Measurements from ENCODE around the gene ST7.
"Not testable (repeated sequence)": the region's sequence is repeated elsewhere in the genome, so short reads cannot be mapped to it uniquely, and the experiment has no call there.

The ST7 gene, protein sequence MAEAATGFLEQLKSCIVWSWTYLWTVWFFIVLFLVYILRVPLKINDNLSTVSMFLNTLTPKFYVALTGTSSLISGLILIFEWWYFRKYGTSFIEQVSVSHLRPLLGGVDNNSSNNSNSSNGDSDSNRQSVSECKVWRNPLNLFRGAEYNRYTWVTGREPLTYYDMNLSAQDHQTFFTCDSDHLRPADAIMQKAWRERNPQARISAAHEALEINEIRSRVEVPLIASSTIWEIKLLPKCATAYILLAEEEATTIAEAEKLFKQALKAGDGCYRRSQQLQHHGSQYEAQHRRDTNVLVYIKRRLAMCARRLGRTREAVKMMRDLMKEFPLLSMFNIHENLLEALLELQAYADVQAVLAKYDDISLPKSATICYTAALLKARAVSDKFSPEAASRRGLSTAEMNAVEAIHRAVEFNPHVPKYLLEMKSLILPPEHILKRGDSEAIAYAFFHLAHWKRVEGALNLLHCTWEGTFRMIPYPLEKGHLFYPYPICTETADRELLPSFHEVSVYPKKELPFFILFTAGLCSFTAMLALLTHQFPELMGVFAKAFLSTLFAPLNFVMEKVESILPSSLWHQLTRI

DNA sequence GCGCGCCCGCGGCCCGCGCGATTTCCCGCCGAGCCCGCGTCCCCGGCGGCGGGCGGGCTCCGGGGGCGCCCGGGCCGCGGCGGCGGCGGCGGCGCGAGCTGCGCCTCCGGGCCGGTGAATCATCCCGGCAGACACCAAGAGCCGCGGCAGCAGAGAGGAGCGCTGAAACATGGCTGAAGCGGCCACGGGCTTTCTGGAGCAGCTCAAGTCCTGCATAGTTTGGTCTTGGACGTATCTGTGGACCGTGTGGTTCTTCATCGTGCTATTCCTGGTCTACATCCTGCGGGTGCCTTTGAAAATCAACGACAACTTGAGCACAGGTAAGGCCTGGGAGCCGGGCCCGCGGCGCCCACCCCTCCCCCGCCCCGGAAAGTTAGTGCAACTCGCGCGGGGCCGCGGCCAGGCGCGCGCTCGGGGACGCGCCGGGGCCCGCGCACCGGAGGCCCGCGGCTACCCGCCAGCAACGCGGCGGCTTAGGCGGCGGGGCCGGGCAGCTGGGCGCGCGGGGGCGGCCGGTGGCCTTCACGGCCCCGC is at the start of gene ST7:
ST7 (plus strand) TSS at position 130 of the 534 bp plus-strand sequence; CDS start at position 170, 40 bp downstream.
- DNase-seq (ENCODE audit: low read depth) = peak; percentile 44

DNA sequence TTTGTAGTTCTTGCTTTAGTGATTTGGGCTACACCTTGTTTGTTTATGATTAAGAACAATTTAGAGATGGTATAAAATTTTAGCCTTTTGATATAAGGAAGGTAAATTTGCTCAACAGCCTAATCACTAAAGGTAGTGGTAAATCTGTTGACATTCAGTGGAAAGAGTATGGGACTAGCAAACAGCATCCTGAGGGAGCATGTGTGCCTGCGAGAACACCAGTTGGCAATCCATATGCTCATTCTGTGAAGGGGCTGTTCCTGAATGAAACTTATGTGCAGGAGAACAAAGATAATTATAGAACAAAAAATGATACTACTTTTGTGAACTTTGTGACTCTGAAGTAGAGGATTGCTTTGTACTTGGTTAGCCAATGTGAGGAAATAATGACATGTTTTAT is 46.9 kb upstream of the ST7 start:
- DNase-seq (ENCODE audit: low read depth) = no peak

DNA sequence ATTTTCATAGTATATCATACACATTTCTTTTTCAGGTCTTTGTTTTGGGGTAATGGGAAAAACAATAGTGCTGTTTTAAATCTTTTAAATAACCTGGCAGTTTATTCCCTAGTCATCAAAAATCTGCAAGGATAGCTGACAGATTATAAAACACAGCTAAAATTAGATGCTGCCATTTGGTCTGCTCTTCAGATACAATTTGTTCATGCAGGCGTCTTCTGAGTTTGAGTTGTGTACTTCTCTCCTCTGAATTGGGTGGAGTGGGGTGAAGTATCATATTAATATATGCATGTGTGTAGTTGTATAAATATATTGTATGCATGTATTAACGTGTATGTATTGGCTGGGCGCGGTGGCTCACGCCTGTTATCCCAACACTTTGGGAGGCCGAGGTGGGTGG is 42.9 kb upstream of the ST7 start:
- DNase-seq (ENCODE audit: low read depth) = no peak

DNA sequence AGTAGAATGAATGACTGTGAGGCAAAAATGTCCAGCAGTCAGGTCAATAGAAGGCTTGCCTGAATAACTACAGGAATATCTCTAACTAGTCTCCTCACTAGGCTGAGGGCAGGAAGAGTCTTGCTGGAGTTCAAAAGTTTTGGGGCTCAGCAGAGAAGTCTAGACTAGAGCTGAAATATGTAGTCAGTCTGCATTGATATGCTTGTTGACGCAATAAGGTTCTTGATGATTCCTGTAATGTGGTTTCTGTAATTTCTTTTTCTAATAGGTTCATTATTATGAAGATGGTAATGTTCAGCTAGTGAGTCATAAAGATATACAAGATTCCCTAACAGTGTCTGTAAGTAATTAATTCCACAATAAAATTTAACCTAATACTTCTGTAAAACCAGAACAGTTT is 41.5 kb upstream of the ST7 start:
- no peak for DNase-seq (ENCODE audit: low read depth)

DNA sequence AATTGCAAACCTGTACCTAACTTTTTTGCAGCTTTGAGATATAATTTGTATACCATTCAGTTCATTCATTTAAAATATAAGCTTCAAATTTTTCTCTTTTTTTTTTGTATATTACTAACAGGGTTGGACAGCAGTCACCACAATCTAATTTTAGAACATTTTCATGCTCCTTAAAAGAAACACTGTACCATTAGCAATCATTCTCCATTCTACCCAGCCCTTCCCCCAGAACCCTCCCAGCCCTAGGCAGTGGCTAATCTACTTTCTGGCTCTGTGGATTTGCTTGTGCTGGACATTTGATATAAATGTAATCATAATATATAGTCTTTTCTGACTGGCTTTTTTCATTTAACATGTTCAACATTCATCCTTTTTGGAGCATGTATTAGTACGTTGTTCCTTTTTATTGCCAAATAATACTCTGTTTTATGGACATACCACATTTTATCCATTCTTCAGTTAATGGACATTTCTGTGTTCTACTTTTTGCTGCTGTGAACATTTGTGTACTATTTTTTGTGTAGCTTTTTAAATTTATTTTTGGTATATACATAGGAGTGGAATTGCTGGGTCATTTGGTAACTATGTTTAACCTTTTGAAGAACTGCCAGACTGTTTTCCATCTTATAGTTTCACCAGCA is 40.9 kb upstream of the ST7 start:
- no peak for DNase-seq (ENCODE audit: low read depth)

DNA sequence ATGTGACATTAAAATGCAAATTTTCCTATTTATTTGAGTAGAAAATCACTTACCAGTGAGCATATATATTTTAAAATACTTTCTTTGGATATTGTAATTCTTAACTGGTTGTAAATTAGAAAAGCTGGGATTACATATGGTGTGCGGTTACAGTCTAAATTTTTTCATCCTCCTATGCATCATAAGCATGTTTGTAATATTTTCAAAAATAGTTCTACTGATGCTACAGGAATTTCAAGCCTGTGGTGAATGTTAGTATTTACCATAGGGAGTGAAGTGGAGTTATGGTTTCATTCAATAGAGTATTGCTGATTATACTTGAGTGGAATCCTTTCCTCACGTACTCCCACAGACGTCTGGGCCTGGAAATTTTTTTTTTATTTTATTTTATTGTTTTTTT is 34.6 kb upstream of the ST7 start:
- DNase-seq (ENCODE audit: low read depth) = no peak

DNA sequence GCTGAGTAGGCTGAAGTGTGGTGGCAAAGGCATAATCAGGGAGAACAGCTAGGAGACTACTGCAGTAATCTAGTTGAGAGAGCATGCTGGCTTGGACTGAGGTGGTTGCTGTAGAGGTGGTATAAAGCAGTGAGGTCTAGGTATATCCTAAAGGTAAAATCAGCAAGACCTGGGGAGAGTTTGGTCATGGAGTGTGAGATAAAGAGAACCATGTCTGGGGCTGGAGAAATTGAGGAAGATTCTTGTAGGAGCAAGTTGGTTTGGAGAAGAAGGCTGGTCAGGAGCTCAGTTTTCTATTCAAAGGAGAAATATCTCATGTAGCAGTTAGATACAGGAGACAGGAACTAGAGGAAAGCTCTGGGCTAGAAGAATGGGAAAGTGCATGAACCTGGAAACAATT is 32.9 kb upstream of the ST7 start:
- DNase-seq (ENCODE audit: low read depth) = no peak

DNA sequence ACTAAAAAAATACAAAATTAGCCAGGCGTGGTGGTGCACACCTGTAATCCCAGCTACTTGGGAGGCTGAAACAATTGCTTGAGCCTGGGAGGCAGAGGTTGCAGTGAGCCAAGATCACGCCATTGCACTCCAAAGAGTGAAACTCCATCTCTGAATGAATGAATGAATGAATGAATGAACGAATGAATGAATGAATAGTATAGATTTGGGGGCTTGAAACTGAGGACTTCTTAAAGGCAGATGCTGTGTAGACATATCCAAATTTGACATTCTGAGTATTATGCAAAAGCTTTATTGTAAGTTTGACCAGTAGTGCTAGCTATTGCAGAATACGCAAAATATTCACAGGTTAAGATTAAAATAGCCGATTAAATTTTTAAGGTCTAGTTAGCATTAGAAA is 30.8 kb upstream of the ST7 start:
- no peak for DNase-seq (ENCODE audit: low read depth)

DNA sequence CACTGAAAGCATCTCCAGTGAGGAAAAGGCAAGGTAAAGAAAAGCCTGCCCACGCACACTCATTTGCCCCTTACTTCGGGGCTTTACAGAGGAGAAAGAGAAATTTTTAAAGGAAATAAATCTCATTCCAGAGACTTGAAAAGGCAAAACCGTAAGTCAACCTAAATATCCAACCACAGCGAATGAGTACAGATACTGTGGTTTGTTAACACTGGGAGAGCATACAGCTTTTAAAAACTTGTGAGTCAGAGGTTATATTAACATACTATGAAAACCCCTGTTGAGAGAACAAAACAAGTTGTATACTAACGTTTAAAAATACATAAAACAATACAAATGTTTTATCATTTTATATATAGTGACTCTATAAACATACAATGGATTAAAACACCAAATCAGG is 28.6 kb upstream of the ST7 start:
- DNase-seq (ENCODE audit: low read depth) = no peak

DNA sequence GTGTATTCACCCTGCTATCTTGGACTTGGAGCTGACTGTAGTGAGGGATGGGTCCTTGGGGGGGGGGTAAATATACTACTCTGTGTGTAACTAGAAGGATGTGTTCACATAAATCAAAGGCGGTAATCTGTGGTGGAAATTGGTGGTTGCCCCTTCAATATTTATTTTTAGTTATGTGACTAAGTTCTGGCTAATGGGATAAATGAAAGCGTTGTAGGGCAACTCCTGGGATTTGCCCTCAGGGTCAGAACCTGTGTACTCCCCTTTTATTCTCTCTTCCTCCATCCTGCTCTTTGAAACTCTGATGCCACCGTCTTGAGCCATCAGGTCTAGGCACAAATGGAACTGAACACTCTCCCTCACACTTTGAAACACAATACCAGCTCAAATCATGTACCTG is 24.3 kb upstream of the ST7 start:
- no peak for DNase-seq (ENCODE audit: low read depth)

DNA sequence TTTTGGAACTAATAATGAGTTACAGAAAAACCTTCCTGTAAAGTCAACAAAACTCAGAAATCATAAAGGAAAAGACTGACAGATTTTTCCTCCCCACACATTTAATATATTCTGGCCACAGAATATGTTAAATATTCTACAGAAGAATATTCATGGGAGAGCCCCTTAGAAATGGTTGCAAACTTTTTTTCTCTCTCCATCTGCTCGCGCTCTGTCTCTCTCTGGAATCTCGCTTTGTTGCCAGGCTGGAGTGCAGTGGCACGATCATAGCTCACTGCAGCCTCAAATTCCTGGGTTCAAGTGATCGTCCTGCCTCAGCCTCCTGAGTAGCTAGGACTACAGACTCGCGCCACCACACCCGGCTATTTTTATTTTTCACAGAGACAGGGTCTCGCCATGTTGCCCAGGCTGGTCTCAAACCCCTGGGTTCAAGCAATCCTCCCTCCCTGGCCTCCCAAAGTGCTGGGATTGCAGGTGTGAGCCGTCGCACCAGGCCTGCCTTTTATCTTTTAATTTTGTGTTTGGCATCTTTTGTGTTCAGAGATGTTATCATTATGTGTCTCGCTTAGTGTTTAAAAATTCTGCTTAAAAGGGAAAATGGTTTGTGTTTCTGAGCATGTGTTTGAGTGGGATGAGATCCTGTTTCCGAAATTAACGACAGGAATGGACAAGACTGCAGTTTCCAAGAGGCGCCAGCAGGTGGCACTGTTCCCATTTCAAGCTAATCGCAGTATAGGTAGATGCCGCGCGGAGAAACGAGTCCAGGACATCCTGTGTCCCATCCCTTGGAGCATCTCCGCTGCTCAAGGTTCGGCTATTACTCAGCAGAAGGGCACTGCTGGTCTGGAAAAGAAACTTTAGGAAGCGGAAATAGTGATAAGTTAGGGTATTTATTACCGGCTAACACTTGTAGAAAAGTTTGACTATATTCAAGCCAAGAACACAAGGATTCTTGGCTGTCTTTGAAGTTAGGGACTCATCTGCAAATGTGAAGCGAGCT is 23.1 kb upstream of the ST7 start:
- peak; percentile 62 for DNase-seq (ENCODE audit: low read depth)

DNA sequence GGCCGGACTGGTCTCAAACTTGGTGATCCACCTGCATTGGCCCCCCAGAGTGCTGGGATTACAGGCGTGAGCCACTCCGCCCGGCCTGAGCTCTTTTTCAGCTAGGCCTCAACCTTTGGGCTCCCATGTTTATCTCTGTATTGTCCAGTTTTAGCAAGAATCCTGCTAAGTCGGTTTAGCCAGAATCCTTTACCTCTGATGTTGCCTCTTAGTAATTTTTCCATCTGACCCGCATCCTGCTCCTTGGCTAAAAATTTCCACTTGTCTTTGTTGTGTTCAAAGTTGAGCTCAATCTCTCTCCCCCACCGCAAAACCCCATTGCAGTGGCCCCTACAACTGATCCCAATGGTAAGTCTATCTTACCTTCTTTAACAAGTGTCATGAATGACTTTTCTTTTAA is 20.7 kb upstream of the ST7 start:
- no peak for DNase-seq (ENCODE audit: low read depth)

DNA sequence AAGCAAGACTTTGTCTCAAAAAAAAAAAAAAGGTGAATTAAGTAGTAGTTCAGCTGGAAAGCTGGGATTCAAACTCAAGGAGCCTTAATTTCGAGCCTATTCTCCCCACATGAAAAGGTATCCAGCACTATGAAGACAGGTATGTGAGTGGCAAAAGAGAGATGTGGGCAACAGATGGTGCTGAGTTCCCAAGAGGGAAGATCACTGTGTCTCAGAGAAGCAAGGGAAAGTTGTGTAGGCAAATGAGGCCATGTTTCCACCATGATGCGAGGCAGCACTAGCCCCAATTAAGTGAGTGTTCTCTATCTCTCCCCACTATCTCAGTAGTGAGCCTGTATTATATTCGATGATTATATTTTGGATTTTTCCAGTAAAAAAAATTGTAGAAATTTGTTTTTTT is 19.8 kb upstream of the ST7 start:
- no peak for DNase-seq (ENCODE audit: low read depth)

DNA sequence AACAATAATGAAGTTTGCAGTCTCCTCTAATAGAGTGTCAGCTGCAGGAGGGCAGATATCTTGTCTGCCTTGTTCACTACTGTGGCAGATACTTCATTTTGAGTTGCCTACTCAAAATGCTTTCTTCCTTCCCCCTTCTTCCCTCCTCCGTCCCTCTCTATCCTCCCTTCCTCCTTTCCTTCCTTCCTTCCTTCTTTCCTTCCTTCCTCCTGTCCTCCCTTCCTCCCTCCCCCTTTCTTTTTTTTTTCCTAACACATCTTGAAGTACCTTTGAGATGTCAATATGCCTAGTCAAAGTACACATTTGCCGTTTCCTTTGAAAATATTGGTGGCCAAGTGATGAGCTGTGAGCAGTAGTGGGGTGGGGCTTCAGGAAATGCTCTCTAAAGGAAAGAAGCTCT is 18.7 kb upstream of the ST7 start:
- DNase-seq (ENCODE audit: low read depth) = no peak

DNA sequence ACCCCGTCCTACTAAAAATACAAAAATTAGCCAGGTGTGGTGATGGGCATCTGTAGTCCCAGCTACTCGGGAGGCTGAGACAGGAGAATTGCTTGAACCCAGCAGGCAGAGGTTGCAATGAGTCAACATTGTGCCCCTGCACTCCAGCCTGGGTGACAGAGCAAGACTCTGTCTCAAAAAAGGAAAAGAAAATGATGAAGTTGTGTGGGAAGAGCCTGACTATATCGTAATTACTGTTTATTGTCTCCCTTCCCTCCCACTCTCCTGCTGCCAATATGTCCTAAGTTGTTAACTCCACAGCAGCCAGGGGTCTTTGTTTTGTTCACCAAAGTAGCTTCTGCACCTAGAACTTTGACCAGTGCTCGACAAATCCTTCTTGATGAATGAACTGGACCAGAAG is 16.5 kb upstream of the ST7 start:
- not testable (repeated sequence) for DNase-seq (ENCODE audit: low read depth)

DNA sequence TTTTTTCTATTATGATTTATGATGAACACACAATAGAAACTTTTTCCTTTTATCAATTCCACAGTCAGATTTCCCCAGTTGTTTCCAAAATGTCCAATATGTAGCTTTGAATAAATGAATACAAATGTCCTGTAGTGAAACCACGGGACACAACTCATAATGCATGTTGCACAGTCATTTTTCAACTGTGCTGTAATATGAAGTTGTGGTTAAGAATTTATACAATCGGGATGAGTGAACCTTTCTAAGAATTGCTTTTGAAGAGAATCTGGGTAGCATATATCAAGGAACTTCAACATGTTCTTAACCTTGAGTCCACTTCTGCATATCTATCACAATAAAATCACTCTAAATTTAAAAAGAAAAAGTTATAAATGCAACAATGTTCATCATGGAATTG is 14.6 kb upstream of the ST7 start:
- DNase-seq (ENCODE audit: low read depth) = no peak

DNA sequence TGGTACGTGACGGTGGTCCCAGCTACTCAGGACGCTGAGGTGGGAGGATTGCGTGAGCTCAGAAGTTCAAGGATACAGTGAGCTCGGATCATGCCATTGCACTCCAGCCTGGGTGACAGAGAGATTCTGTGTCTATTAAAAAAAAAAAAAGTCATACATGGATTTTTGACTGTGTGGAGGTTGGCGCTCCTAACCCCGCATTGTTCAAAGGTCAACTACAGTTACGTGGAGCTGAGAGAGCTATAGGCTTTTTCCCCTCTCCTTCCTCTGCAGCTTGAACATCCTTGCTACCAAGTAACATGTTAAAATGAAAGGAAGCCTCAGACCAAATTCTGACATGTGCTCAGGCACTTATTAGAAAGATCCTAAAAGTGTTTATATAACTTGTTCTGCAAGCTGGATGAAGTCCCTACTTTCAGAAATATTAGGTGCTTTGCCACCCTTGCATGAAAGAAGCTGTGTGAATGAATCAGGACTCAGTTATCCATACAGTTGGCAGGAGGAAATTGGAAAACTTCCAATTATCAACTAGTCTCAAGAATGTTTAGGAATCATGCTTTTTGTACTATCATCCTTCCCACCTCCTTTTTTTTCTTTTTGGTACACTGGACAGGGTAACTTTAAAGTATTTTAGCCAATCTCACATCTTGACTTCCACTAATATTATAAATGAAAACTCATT is 12.5 kb upstream of the ST7 start:
- no peak for DNase-seq (ENCODE audit: low read depth)

DNA sequence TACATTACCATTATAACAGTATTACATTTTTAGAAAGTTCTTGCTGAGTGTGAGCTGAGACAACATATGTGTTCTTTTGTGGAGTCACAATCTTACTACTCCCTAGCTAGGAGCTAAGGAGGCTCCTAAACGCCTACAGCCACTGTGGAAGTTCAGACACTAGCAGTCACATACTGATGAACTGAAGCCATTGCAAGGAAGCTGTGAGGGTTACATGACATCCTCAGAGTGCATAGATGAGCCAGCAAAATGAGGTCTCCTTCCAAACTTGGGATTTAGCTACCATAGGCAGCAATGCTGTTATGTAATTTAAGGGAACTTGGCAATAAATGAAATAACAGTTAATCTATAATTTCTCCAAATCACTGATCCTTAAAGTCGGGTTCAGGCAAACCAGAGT is 10.8 kb upstream of the ST7 start:
- DNase-seq (ENCODE audit: low read depth) = no peak

DNA sequence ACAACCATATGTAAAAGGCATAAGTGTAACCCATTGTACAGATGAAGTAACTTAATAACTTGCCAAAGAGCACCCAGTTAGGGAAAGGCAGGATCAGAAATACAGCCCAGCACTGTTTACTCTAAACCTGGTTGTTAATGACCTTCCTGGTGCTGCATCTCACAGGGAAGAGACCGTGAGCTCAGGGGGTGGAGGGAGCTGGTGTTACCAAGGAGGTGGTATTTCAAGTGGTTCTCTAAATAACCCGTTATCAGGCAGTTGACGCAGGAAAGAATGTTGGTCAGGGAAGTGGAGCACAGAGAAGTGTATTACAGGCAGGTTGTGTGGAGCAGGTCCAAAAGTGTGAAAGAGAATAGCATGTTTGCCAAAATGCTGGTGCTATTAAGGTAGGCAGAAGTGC is 4.4 kb upstream of the ST7 start:
- DNase-seq (ENCODE audit: low read depth) = no peak

DNA sequence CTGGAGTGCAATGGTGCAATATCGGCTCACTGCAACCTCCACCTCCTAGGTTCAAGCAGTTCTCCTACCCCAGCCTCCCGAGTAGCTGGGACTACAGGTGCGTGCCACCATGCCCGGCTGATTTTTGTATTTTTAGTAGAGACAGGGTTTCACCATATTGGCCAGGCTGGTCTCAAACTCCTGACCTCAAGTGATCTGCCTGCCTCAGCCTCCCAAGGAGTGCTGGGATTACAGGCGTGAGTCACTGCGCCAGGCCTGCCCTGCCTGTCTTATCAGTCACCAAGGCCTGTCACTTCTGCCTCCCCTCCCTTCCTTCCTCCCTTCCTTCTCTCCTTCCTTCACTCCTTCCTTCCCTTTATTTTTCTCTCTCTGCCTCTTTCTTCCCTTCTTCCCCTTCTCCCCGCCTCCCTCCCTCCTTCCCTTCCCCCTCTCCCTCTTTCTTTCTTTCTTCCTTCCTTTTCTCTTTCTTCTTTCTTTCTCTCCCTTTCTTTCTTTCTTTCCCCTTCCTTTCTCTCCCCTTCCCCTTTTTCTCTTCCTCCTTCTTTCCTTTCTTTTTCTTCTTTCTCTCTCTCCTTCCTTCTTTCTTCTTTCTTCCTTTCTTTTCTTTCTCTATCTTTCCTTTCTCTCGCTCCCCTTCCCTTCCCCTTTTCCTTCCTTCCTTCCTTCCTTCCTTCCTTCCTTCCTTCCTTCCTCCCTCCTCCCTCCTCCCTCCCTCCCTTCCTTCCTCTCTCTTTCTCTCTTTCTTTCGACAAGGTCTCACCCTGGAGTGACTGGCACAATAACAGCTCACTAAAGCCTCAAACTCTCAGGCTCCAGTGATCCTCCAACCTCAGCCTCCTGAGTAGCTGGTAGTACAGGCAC is 3.1 kb upstream of the ST7 start:
- no peak for DNase-seq (ENCODE audit: low read depth)
